Pancreas (tissue), 10 donors: ENCODE results near the gene CRIP3. TPM values are rescaled to one million over a fixed set of nuclear protein-coding genes. Genes with fewer than 3 reads are reported as not detected.
A peak's percentile ranks its signal among the peaks of the same experiment; 100 is the strongest.

ENCODE experiments used
- ATAC-seq, 4 donors: fragments of 200-7000 bp; cut with Tn5 transposase; one replicate each; pipeline versions ENCODE4 v1.8.0 to v1.9.1; 2020; ENCODE audit warnings: mild to moderate bottlenecking in 4 of 4, moderate library complexity in 4 of 4
- DNase-seq, 6 donors: peaks; one replicate each; pipeline ENCODE4 v3.0.0-alpha.2; 2020
- FAIRE-seq: peaks from 2 replicates; lab custom pipeline; 2012; peaks lifted over from hg19 to GRCh38; lab: Jason Lieb, UNC
- H3K27ac ChIP-seq, 4 donors: fragments of 200-600 bp; sonication (generic); 1 replicate in 3 of 4; 2 replicates in 1 of 4; pipeline versions ENCODE4 v1.5.0 to v1.8.0; 2020
- H3K27me3 ChIP-seq, 4 donors: fragments of 200-600 bp; one replicate each; pipeline ENCODE4 v1.8.0; 2021
- H3K36me3 ChIP-seq, 3 donors: fragments of 200-600 bp; sonication (generic) in 1 of 3; one replicate each; pipeline versions ENCODE4 v1.5.0 to v1.8.0; 2020 to 2021
- H3K4me1 ChIP-seq, 3 donors: fragments of 200-600 bp; one replicate each; pipeline ENCODE4 v1.8.0; 2021
- H3K4me3 ChIP-seq, 4 donors: fragments of 200-600 bp; sonication (generic) in 2 of 4; one replicate each; pipeline versions ENCODE4 v1.5.0 to v1.8.0; 2020 to 2021
- H3K9me3 ChIP-seq, 4 donors: fragments of 200-600 bp; one replicate each; pipeline ENCODE4 v1.8.0; 2021
- CTCF ChIP-seq, 4 donors: fragments of 200-600 bp; sonication (generic) in 3 of 4; IDR thresholded peaks; one replicate each; pipeline versions ENCODE4 v1.5.0 to v1.8.0; 2021; ENCODE audit warnings: antibody characterized with exemption in 4 of 4
- WGBS, 2 donors: extraction: QIAGEN DNeasy Blood & Tissue Kit; methylation state at CpG; one replicate each; pipeline ENCODE4 v1.1.7; 2013; 5-methylcytosine and 5-hydroxymethylcytosine counted together
- intact Hi-C, 3 donors: fragments of 100-400 bp; cut with DNase I; formaldehyde crosslinking; loops; one replicate each; pipeline versions ENCODE4 v1.11.1 to v1.14.2; 2022
- polyA plus RNA-seq, 2 donors: library from polyadenylated mRNA; stranded (reverse); fragments of 200-250 nt; gene quantifications; one replicate each; pipeline ENCODE4 v1.2.3, GENCODE V29; 2013
- total RNA-seq, 6 donors: library from RNA; stranded (reverse); fragmentation: NEBNext Ultra II Directional in 4 of 6; extraction: Animal tissue kit (Norgen Biotek cat#: 25700) in 4 of 6; gene quantifications; one replicate each; pipeline versions ENCODE4 v1.2.1 to v1.2.4, GENCODE V29; 2021 to 2023
- donor health status: healthy with polysubstance abuse.
- donor health status: DM: no; HTN: no; CAD: no; lungs with moderate emphysema.
- donor health status: DM: no; HTN: no; CAD: no.
- donor health status: control.
- donor health status: control.
- donor health status: Bipolar disorder and iron deficiency.
- donor health status: DM: yes; HTN: yes; CAD: no.
- donor health status: DM: no; HTN: no; CAD: no.
- donor health status: DM: no; HTN: no; CAD: no.
- donor health status: DM: yes; HTN: yes; CAD: no.

CRIP3 gene
- total and polyA plus RNA-seq, 8 donors, result 0.46 to 9.7 (median 2.0) TPM

GRCh38 chr6:43258807-43259686, 49.6 kb downstream of the CRIP3 start:
- H3K27me3 ChIP-seq, result no peaks in the 10 kb centered on the region
- intact Hi-C loops, result loop anchor here in 1 of 3 donors (5.0 kb wide), 1 partner anchor 243 kb away; no protein-coding TSS in a partner anchor
- DNase-seq, result peak in 1 of 6 donors; percentile 18
- H3K4me3 ChIP-seq, result no peak overlapping the region
- no peaks in the 10 kb centered on the region for H3K36me3 ChIP-seq
- H3K27ac ChIP-seq, result no peak overlapping the region
- no peak for TF ChIP-seq CTCF (IDR thresholded peaks at IDR 0.05)
- H3K9me3 ChIP-seq, result no peaks in the 10 kb centered on the region
- ATAC-seq, result no peak
- no peak for FAIRE-seq
- WGBS, 2 donors, result 79 to 84% methylated on average over 30 of the region's 30 CpGs
- no peaks in the 10 kb centered on the region for H3K4me1 ChIP-seq

GRCh38 chr6:43258180-43258579, 50.4 kb downstream of the CRIP3 start:
- no peak for FAIRE-seq
- H3K4me1 ChIP-seq, result no peaks in the 10 kb centered on the region
- ATAC-seq, result no peak
- no peaks in the 10 kb centered on the region for H3K9me3 ChIP-seq
- no peaks in the 10 kb centered on the region for H3K36me3 ChIP-seq
- intact Hi-C loops, result loop anchor here in 1 of 3 donors (5.0 kb wide), 1 partner anchor 244 kb away; no protein-coding TSS in a partner anchor
- H3K27me3 ChIP-seq, result no peaks in the 10 kb centered on the region
- DNase-seq, result no peak
- no peak overlapping the region for H3K27ac ChIP-seq
- 45 to 50% methylated on average over 4 of the region's 4 CpGs for WGBS, 2 donors
- no peak overlapping the region for H3K4me3 ChIP-seq
- no peak for TF ChIP-seq CTCF (IDR thresholded peaks at IDR 0.05)

- no peak for ATAC-seq
- 75 to 80% methylated on average over 12 of the region's 12 CpGs for WGBS, 2 donors
- TF ChIP-seq CTCF (IDR thresholded peaks at IDR 0.05), result no peak
- no peak overlapping the region for H3K27ac ChIP-seq
- H3K4me3 ChIP-seq, result no peak overlapping the region
- no peaks in the 10 kb centered on the region for H3K36me3 ChIP-seq
- no peaks in the 10 kb centered on the region for H3K9me3 ChIP-seq
- H3K4me1 ChIP-seq, result no peaks in the 10 kb centered on the region
- FAIRE-seq, result no peak
- DNase-seq, result no peak
- no peaks in the 10 kb centered on the region for H3K27me3 ChIP-seq
- intact Hi-C loops, result loop anchor here in 1 of 3 donors (5.0 kb wide), 1 partner anchor 245 kb away; no protein-coding TSS in a partner anchor
Observed at GRCh38 chr6:43257367-43258145, 51.1 kb downstream of the CRIP3 start.

GRCh38 chr6:43256670-43257366, 51.8 kb downstream of the CRIP3 start:
- Histone ChIP-seq H3K9me3 (no peaks in the 10 kb centered on the region), H3K27ac (no peak overlapping the region), H3K36me3 (no peaks in the 10 kb centered on the region), H3K4me1 (no peaks in the 10 kb centered on the region), H3K27me3 (no peaks in the 10 kb centered on the region), H3K4me3 (no peak overlapping the region)
- no peak for TF ChIP-seq CTCF (IDR thresholded peaks at IDR 0.05)
- intact Hi-C loops, result loop anchor here in 1 of 3 donors (5.0 kb wide), 1 partner anchor 245 kb away; no protein-coding TSS in a partner anchor
- FAIRE-seq (no peak), ATAC-seq (no peak), DNase-seq (no peak)
- WGBS, 2 donors, result 72 to 75% methylated on average over 9 of the region's 9 CpGs

Other genes starting within 250 kb of the CRIP3 start
- gene MRPL2, start 249.4 kb downstream of the CRIP3 start, total RNA-seq, result 10 to 100 TPM; 19.9 to 31.6 (median 25.7) TPM
- gene MRPL2, start 249.4 kb downstream of the CRIP3 start, polyA plus RNA-seq, result 10 to 100 TPM; 55.2 to 65.8 TPM
- gene KLC4, start 249.2 kb downstream of the CRIP3 start, total RNA-seq, result 10 to 100 TPM; 11.3 to 24.2 (median 15.4) TPM
- 10 to 100 TPM; 33.0 to 46.1 TPM for gene KLC4, start 249.2 kb downstream of the CRIP3 start, polyA plus RNA-seq
- 10 to 100 TPM in 5 of 6 donors, 1 to 10 TPM in 1; 9.8 to 44.2 (median 15.8) TPM for gene PTK7, start 232.5 kb downstream of the CRIP3 start, total RNA-seq
- 10 to 100 TPM; 21.7 to 33.1 TPM for gene PTK7, start 232.5 kb downstream of the CRIP3 start, polyA plus RNA-seq
- 10 to 100 TPM in 3 of 6 donors, 1 to 10 TPM in 3; 7.2 to 12.8 (median 9.8) TPM for gene SRF, start 137.6 kb downstream of the CRIP3 start, total RNA-seq
- 10 to 100 TPM; 11.0 to 11.9 TPM for gene SRF, start 137.6 kb downstream of the CRIP3 start, polyA plus RNA-seq
- 10 to 100 TPM; 11.3 to 26.7 (median 13.8) TPM for gene CUL9, start 126.6 kb downstream of the CRIP3 start, total RNA-seq
- 10 to 100 TPM; 86.6 to 99.3 TPM for gene CUL9, start 126.6 kb downstream of the CRIP3 start, polyA plus RNA-seq
- gene DNPH1, start 79.3 kb downstream of the CRIP3 start, total RNA-seq, result 10 to 100 TPM; 19.9 to 45.1 (median 38.4) TPM
- gene DNPH1, start 79.3 kb downstream of the CRIP3 start, polyA plus RNA-seq, result 10 to 100 TPM; 56.0 to 73.3 TPM
- gene TTBK1, start 65.3 kb downstream of the CRIP3 start, total RNA-seq, result under 1 TPM; 0.08 to 0.19 (median 0.14) TPM
- under 1 TPM; 0.45 to 0.57 TPM for gene TTBK1, start 65.3 kb downstream of the CRIP3 start, polyA plus RNA-seq
- under 1 TPM in 1 of 6 donors, not detected in 5; 0.16 TPM for gene SLC22A7, start 10.6 kb downstream of the CRIP3 start, total RNA-seq
- gene SLC22A7, start 10.6 kb downstream of the CRIP3 start, polyA plus RNA-seq, result not detected
- gene ZNF318, start 60.8 kb upstream of the CRIP3 start, total RNA-seq, result 10 to 100 TPM in 2 of 6 donors, 1 to 10 TPM in 4; 6.2 to 13.0 (median 8.7) TPM
- gene ZNF318, start 60.8 kb upstream of the CRIP3 start, polyA plus RNA-seq, result 1 to 10 TPM; 6.2 to 9.4 TPM
- 10 to 100 TPM; 14.0 to 21.8 (median 18.3) TPM for gene ABCC10, start 118.7 kb upstream of the CRIP3 start, total RNA-seq
- gene ABCC10, start 118.7 kb upstream of the CRIP3 start, polyA plus RNA-seq, result 10 to 100 TPM; 40.1 to 54.8 TPM
- gene DLK2, start 146.7 kb upstream of the CRIP3 start, total RNA-seq, result 1 to 10 TPM in 1 of 6 donors, under 1 TPM in 3, not detected in 2; 0.22 to 1.1 (median 0.34) TPM
- gene DLK2, start 146.7 kb upstream of the CRIP3 start, polyA plus RNA-seq, result under 1 TPM; 0.26 to 0.30 TPM
- 10 to 100 TPM; 12.9 to 26.7 (median 15.4) TPM for gene TJAP1, start 168.7 kb upstream of the CRIP3 start, total RNA-seq
- 10 to 100 TPM; 43.9 to 44.5 TPM for gene TJAP1, start 168.7 kb upstream of the CRIP3 start, polyA plus RNA-seq
- 1 to 10 TPM in 1 of 6 donors, under 1 TPM in 5; 0.60 to 1.1 (median 0.82) TPM for gene LRRC73, start 201.5 kb upstream of the CRIP3 start, total RNA-seq
- 1 to 10 TPM in 1 of 2 donors, under 1 TPM in 1; 0.38 to 1.5 TPM for gene LRRC73, start 201.5 kb upstream of the CRIP3 start, polyA plus RNA-seq
- 10 to 100 TPM; 60.6 to 81.1 (median 69.7) TPM for gene YIPF3, start 208.1 kb upstream of the CRIP3 start, total RNA-seq
- 10 to 100 TPM; 60.3 to 92.2 TPM for gene YIPF3, start 208.1 kb upstream of the CRIP3 start, polyA plus RNA-seq
- gene POLR1C, start 208.3 kb upstream of the CRIP3 start, total RNA-seq, result 10 to 100 TPM; 10.2 to 20.9 (median 18.8) TPM
- 10 to 100 TPM; 15.7 to 31.3 TPM for gene POLR1C, start 208.3 kb upstream of the CRIP3 start, polyA plus RNA-seq